ENCODE measurements around the gene RPS6KB2.

RPS6KB2 gene

DNA sequence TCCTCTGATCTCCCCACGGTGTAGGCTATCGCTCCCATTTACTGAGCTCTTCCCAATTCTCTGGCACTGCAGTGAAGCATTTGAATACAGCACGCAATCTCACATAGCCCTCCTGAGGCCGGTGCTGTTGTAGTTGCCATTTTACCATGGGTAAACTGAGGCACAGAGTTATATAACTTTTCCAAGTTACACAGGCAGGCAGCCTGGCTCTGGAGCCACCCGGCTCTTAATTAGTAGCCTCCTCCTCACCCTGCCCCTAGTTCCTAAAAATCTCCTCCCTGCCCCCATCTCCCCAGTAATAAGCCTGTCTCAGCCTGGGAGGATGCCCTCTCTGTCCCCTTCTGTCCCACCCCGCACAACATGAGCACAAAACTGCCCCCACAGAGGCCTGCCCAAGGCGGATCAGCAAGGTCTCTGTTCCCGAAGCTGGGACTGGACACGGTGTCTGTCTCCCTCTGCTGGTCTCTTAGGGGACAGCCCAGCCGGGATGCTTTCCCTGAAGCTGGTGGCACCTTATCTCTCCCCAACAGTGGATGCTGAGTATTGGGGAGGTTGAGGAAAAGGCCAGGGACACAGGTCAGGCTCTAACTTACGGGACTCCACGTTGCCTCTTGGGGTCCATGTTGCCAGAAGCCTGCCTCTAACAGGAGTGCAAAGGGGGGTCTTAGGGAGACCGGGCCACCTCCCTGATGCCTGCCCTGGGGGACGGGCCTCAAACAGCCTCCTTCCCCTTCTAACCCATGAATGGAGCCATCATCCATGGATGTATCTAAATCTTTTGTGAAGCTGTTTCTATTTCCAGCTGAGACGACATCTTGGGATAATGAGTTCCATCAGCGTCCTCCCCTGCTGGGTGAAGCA lies 45.8 kb upstream of the RPS6KB2 start:
- ATAC-seq (ENCODE audit: low read depth) = peak; percentile 66
- no peaks in the 10 kb centered on the region for H3K36me3 ChIP-seq (ENCODE audit: low read depth)

DNA sequence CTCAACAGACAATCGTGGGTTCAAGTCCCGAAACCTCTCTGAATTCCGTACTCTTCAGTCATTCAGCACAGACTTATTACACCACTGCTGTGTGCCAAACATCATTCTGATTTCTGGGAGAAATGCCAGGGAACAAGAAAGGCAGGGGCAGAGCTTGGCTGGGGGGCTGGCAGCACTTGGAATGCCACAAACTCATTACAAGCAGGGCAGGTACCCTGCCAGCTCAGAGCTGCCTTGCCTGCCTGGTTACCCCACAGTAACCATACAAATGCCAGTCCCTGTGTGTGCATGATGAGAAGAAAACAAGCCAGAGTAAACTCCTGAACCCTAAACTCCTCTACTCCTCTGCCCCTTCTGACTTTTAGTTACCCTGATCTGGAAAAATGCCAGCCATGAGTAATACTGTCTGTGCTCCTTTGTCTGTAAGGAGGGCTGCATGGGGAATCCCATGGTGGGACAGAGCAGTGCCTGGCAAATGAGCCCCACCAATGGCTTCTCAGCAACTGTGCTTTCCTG lies 43.4 kb upstream of the RPS6KB2 start:
- Histone ChIP-seq H3K4me1 (ENCODE audit: insufficient read depth, poor library complexity, severe bottlenecking) (peaks cover 12% of the 10 kb centered on the region), H3K27ac (ENCODE audit: poor library complexity, severe bottlenecking) (peak overlapping the region; percentile 38), H3K27me3 (ENCODE audit: insufficient read depth, poor library complexity, severe bottlenecking) (no peaks in the 10 kb centered on the region), H3K9me3 (ENCODE audit: severe bottlenecking) (no peaks in the 10 kb centered on the region), H3K36me3 (ENCODE audit: low read depth) (no peaks in the 10 kb centered on the region), H3K4me3 (ENCODE audit: severe bottlenecking) (no peak overlapping the region)
- no peak for DNase-seq (ENCODE audit: low spot score)
- peak; percentile 60 for ATAC-seq (ENCODE audit: low read depth)
- no peak for TF ChIP-seq CTCF (IDR thresholded peaks at IDR 0.05; ENCODE audit: poor library complexity, severe bottlenecking)

More for the DNA sequence above, 45.8 kb upstream of the RPS6KB2 start:
- DNase-seq (ENCODE audit: low spot score) = no peak
- no peaks in the 10 kb centered on the region for H3K27me3 ChIP-seq (ENCODE audit: insufficient read depth, poor library complexity, severe bottlenecking)
- peaks cover 27% of the 10 kb centered on the region for H3K4me1 ChIP-seq (ENCODE audit: insufficient read depth, poor library complexity, severe bottlenecking)
- peak; percentile 95 for TF ChIP-seq CTCF (IDR thresholded peaks at IDR 0.05; ENCODE audit: poor library complexity, severe bottlenecking)
- H3K27ac ChIP-seq (ENCODE audit: poor library complexity, severe bottlenecking) = no peak overlapping the region
- no peak overlapping the region for H3K4me3 ChIP-seq (ENCODE audit: severe bottlenecking)
- H3K9me3 ChIP-seq (ENCODE audit: severe bottlenecking) = no peaks in the 10 kb centered on the region

DNA sequence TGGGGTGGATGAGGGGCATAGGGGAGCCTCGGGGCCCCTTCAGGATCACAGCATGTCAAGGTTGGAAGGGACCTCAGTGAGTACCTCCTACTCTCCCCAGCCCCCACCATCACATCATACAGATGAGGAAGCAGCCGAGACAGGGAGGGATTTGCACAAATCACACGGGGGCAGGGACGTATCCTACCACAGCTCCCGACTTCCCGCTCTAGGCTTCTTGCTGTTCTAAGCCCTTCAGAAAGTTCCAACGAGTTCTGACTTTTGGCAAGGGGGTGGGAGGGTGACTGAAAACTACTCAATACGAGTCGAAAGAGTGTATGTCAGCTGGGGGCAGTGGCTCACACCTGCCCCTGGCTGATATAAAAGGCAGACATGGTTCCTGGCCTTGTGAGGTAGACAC lies 41.2 kb upstream of the RPS6KB2 start:
- no peak for TF ChIP-seq CTCF (IDR thresholded peaks at IDR 0.05; ENCODE audit: poor library complexity, severe bottlenecking)
- Histone ChIP-seq H3K4me1 (ENCODE audit: insufficient read depth, poor library complexity, severe bottlenecking) (peaks cover 11% of the 10 kb centered on the region), H3K4me3 (ENCODE audit: severe bottlenecking) (no peak overlapping the region), H3K27ac (ENCODE audit: poor library complexity, severe bottlenecking) (no peak overlapping the region), H3K27me3 (ENCODE audit: insufficient read depth, poor library complexity, severe bottlenecking) (no peaks in the 10 kb centered on the region), H3K36me3 (ENCODE audit: low read depth) (no peaks in the 10 kb centered on the region), H3K9me3 (ENCODE audit: severe bottlenecking) (no peaks in the 10 kb centered on the region)
- ATAC-seq (ENCODE audit: low read depth) (no peak), DNase-seq (ENCODE audit: low spot score) (no peak)

- peaks cover 11% of the 10 kb centered on the region for H3K4me1 ChIP-seq (ENCODE audit: insufficient read depth, poor library complexity, severe bottlenecking)
These were observed 40.8 kb upstream of the RPS6KB2 start for GRCh38 chr11:67387518-67387917.

More at GRCh38 chr11:67387518-67387917, 40.8 kb upstream of the RPS6KB2 start:
- Histone ChIP-seq H3K27ac (ENCODE audit: poor library complexity, severe bottlenecking) (no peak overlapping the region), H3K36me3 (ENCODE audit: low read depth) (no peaks in the 10 kb centered on the region), H3K9me3 (ENCODE audit: severe bottlenecking) (no peaks in the 10 kb centered on the region), H3K27me3 (ENCODE audit: insufficient read depth, poor library complexity, severe bottlenecking) (no peaks in the 10 kb centered on the region), H3K4me3 (ENCODE audit: severe bottlenecking) (no peak overlapping the region)
- DNase-seq (ENCODE audit: low spot score) (no peak), ATAC-seq (ENCODE audit: low read depth) (no peak)
- no peak for TF ChIP-seq CTCF (IDR thresholded peaks at IDR 0.05; ENCODE audit: poor library complexity, severe bottlenecking)

Data from RWPE2 (cell line).